Transverse colon (tissue), 4 donors: ENCODE data around the gene CNPPD1. TPM values are rescaled to one million over a fixed set of nuclear protein-coding genes. Genes with fewer than 3 reads are reported as not detected.

Experiments used
- DNase-seq: peaks from one replicate; pipeline ENCODE4 v3.0.0-alpha.2; 2019
- H3K27ac ChIP-seq, 4 donors: fragments of 200-600 bp; sonication (generic); 2 replicates each; pipeline ENCODE4 v1.5.1; 2016 to 2018; ENCODE audit warnings: inconsistent platforms in 4 of 4
- H3K27me3 ChIP-seq: fragments of 200-600 bp; sonication (generic); 2 replicates; pipeline ENCODE4 v1.5.1; 2017; ENCODE audit warnings: inconsistent platforms
- H3K36me3 ChIP-seq, 4 donors: fragments of 200-600 bp; sonication (generic); 2 replicates each; pipeline ENCODE4 v1.5.1; 2017 to 2019; ENCODE audit warnings: inconsistent platforms in 4 of 4
- H3K4me1 ChIP-seq, 4 donors: fragments of 200-600 bp; sonication (generic); 2 replicates each; pipeline ENCODE4 v1.5.1; 2017 to 2020; ENCODE audit warnings: inconsistent platforms in 4 of 4
- H3K4me3 ChIP-seq, 4 donors: fragments of 200-600 bp; sonication (generic); 1 replicate in 1 of 4; 2 replicates in 3 of 4; pipeline versions ENCODE4 v1.5.1 to v1.6.1; 2017 to 2019; ENCODE audit warnings: inconsistent platforms in 4 of 4
- H3K9me3 ChIP-seq, 2 donors: fragments of 200-600 bp; sonication (generic); 2 replicates each; pipeline ENCODE4 v1.5.1; 2017 to 2019; ENCODE audit warnings: inconsistent platforms in 2 of 2
- EP300 ChIP-seq: sonication (generic); formaldehyde crosslinking; IDR thresholded peaks from one replicate; pipeline ENCODE4 v1.6.1; 2017; ENCODE audit warnings: antibody characterized with exemption, low read depth
- POLR2A ChIP-seq: fragments of 450-650 bp; IDR thresholded peaks from one replicate; pipeline ENCODE4 v1.6.1; 2016; ENCODE audit warnings: antibody characterized with exemption, mild to moderate bottlenecking, moderate library complexity
- POLR2AphosphoS5 ChIP-seq, 3 donors: sonication (generic); formaldehyde crosslinking; IDR thresholded peaks; one replicate each; pipeline ENCODE4 v1.6.1; 2016; ENCODE audit warnings: antibody characterized with exemption in 3 of 3
- WGBS, 2 donors: methylation state at CpG; one replicate each; pipeline ENCODE4 v1.1.5; 2018; ENCODE audit warnings: low coverage in 1 of 2; 5-methylcytosine and 5-hydroxymethylcytosine counted together
- in situ Hi-C, 4 donors: fragments of 200-750 bp; cut with MboI; loops; one replicate each; pipeline versions ENCODE4 v1.15.0 to v1.15.1; 2017; ENCODE audit warnings: low sequenced_read_pairs in 3 of 4, low pct_ligation_motif_present in 1 of 4, low pct_unique_long_range_greater_than_20kb in 1 of 4
- intact Hi-C: fragments of 100-400 bp; cut with DNase I; formaldehyde crosslinking; loops from one replicate; pipeline ENCODE4 v1.15.1; 2023; ENCODE audit warnings: low total_unique reads
- total RNA-seq, 4 donors: library from RNA; depleted of rRNA; stranded (reverse); fragments of >200 nt; gene quantifications; one replicate each; pipeline ENCODE4 v1.1.0, GENCODE V29; 2016
- TF ChIP-seq, protein P1 (sequence below), 5 experiments: fragments of 200-600 bp in 3 of 5; fragments of 450-650 bp in 2 of 5; sonication (generic) in 3 of 5; IDR thresholded peaks; 1 replicate in 2 of 5; 2 replicates in 3 of 5; pipeline ENCODE4 v1.5.1; 2016 to 2017; ENCODE audit warnings: antibody characterized with exemption in 5 of 5, inconsistent platforms in 3 of 5, mild to moderate bottlenecking in 2 of 5, moderate library complexity in 1 of 5

Gene CNPPD1
- total RNA-seq, 4 donors from 2014 or later = 50.4 to 114 (median 106) TPM

DNA sequence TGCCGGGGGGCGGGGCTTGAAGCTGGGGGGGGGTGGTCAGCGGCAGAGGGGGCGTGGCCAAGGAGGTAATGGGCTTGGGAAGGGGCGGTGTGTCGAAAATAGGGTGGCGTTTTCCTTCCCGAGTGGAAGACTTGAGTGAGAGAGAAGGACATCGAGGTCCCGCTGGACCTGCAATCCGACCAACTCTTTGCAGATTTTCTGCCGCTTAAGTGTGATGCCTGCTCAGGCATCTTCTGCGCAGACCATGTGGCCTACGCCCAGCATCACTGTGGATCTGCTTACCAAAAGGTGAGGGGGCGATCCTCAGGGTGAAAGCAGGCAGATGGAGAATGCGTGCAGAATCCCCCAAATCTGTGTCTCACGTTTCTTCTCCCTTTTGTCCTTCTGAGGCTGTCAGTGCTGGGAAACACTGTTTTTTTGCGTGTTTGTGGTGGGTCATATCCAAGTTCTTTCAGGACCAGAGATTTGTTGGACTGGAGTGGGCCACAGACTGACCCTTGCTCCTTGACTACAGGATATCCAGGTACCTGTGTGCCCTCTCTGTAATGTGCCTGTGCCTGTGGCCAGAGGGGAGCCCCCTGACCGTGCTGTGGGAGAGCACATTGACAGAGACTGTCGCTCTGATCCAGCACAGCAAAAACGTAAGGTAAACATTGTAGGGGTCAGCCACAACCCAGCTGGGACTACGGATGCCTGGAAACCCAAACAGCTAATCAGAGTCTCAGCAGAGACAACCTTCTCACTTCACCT lies 30.6 kb upstream of the CNPPD1 start:
- intact Hi-C loops (no loop called here), in situ Hi-C loops (loop anchor here in 1 of 4 donors (5.0 kb wide), 1 partner anchor 35 kb away; the partner anchor contains the start of gene SLC23A3)
- Histone ChIP-seq H3K36me3 (no peaks in the 10 kb centered on the region), H3K27me3 (no peaks in the 10 kb centered on the region), H3K9me3 (no peaks in the 10 kb centered on the region), H3K4me3 (peak overlapping the region; percentile 61 to 76 (median 71)), H3K4me1 (peaks cover 7 to 21% (median 20%) of the 10 kb centered on the region in 4 donors), H3K27ac (peak overlapping the region; percentile 93 to 99 (median 96))
- no peak for DNase-seq
- 19% methylated on average over 18 of the region's 22 CpGs; no CpG with 5 or more reads in 1 of the 2 donors for WGBS, 2 donors
- TF ChIP-seq POLR2A (no peak), EP300 (no peak), POLR2AphosphoS5 (IDR thresholded peaks at IDR 0.05) (no peak)
- TF ChIP-seq, protein P1, sequence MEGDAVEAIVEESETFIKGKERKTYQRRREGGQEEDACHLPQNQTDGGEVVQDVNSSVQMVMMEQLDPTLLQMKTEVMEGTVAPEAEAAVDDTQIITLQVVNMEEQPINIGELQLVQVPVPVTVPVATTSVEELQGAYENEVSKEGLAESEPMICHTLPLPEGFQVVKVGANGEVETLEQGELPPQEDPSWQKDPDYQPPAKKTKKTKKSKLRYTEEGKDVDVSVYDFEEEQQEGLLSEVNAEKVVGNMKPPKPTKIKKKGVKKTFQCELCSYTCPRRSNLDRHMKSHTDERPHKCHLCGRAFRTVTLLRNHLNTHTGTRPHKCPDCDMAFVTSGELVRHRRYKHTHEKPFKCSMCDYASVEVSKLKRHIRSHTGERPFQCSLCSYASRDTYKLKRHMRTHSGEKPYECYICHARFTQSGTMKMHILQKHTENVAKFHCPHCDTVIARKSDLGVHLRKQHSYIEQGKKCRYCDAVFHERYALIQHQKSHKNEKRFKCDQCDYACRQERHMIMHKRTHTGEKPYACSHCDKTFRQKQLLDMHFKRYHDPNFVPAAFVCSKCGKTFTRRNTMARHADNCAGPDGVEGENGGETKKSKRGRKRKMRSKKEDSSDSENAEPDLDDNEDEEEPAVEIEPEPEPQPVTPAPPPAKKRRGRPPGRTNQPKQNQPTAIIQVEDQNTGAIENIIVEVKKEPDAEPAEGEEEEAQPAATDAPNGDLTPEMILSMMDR (IDR thresholded peaks at IDR 0.05) = no peak

DNA sequence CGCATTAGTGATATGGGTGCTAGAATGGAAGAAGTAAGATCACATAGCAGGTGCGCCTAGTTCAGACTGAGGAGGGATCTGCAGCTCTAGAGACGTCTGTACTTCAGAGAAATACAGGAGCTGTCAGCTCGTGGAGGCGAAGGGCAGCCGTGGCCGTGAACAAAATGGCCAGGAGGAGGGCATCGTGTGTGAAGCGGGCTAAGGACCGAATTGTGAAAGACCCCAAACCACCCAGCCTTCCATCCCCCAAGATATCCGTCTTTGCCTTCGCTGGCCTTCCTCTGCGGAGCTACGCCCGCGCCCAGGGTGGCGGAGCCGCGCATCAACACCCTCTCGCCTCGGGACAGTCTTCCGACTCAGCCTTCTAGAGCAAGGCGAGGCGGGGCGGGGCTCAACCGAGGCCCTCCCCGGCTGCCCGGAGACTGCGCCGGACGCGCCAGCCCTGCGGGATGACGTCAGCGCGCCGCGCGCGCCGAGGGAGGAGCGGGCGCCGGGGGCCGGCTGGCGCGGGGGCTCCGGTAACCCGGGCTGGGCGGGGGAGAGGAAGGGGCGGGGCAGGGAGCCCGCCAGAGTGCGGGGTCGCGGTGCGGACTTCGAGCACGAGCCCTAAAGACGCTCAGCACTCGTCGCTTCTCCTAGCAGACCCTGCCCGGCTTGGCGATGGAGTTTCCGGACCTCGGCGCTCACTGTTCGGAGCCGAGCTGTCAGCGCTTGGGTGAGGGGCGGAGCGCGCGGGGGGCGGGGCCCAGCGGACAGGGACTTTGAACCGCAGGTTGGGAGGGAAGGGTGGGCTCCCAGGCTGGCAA lies 29.8 kb upstream of the CNPPD1 start, which contains the start of gene ZFAND2B:
Gene ZFAND2B, plus strand, starts transcription at position 455 of the 806 bp plus-strand sequence. Its CDS starts 206 bp downstream, at position 661.
- no peaks in the 10 kb centered on the region for H3K9me3 ChIP-seq
- 0% methylated on average over 2 to 49 of the region's 76 CpGs for WGBS, 2 donors
- H3K4me3 ChIP-seq = peak within 1 kb of the TSS; percentile 61 to 76 (median 71)
- DNase-seq = peak; percentile 97
- H3K4me1 ChIP-seq = peaks cover 7 to 21% (median 20%) of the 10 kb centered on the region in 4 donors
- in situ Hi-C loops = loop anchor here in 1 of 4 donors (5.0 kb wide), 1 partner anchor 34 kb away; the partner anchor contains the start of gene SLC23A3
- no peaks in the 10 kb centered on the region for H3K36me3 ChIP-seq
- peak; percentile 98 for TF ChIP-seq POLR2A
- TF ChIP-seq, protein P1 (IDR thresholded peaks at IDR 0.05) = peak in 3 of 5 experiments; percentile 9 to 66 (median 61)
- no peak for TF ChIP-seq EP300
- peak; percentile 98 to 99 (median 99) for TF ChIP-seq POLR2AphosphoS5 (IDR thresholded peaks at IDR 0.05)
- H3K27me3 ChIP-seq = no peaks in the 10 kb centered on the region
- H3K27ac ChIP-seq = peak within 1 kb of the TSS; percentile 93 to 99 (median 96)
- intact Hi-C loops = no loop called here

DNA sequence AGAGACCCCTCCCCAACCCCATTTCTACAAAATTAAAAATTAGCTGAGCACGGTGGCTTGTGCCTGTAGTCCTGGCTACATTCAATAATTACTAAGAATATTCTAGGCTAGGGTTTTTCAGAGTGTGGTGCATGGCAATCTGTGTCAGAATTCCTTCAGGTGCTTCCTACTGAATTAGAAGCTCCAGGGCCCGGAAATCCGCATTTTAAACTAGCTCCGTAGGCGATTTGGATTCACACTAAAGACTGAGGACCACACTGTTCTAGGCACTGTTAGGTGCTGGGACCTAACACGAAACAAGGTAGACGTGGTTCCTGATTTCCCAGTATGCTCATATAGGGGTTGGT lies 29.2 kb upstream of the CNPPD1 start:
- 14 to 50% methylated on average over 1 to 7 of the region's 7 CpGs for WGBS, 2 donors
- Histone ChIP-seq H3K27ac (peak overlapping the region; percentile 93 to 99 (median 96)), H3K4me3 (peak overlapping the region; percentile 2 to 76 (median 71)), H3K4me1 (peaks cover 7 to 21% (median 20%) of the 10 kb centered on the region in 4 donors), H3K9me3 (no peaks in the 10 kb centered on the region), H3K27me3 (no peaks in the 10 kb centered on the region), H3K36me3 (no peaks in the 10 kb centered on the region)
- in situ Hi-C loops (loop anchor here in 1 of 4 donors (5.0 kb wide), 1 partner anchor 34 kb away; the partner anchor contains the start of gene SLC23A3), intact Hi-C loops (no loop called here)
- TF ChIP-seq, protein P1 (IDR thresholded peaks at IDR 0.05) = no peak
- TF ChIP-seq POLR2A (no peak), POLR2AphosphoS5 (IDR thresholded peaks at IDR 0.05) (no peak), EP300 (no peak)
- DNase-seq = no peak

DNA sequence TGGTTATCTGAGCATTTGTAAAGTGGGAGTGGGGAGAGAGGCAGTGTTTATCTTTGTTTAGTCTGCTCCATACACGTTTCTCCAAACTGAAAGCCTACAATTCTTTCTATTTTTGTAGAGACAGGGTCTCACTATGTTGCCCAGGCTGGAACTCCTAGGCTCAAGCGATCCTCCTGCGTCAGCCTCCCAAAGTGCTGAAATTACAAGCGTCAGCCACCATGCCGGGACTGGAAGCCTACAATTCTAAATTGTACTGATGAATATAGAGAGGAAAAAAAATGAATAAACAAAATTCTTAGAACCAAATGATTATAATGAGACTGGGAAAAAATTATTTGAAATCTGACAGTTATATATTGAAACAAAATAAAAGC lies 28.4 kb upstream of the CNPPD1 start:
- H3K36me3 ChIP-seq = no peaks in the 10 kb centered on the region
- H3K4me1 ChIP-seq = peaks cover 7 to 21% (median 20%) of the 10 kb centered on the region in 4 donors
- DNase-seq = no peak
- TF ChIP-seq EP300 (no peak), POLR2AphosphoS5 (IDR thresholded peaks at IDR 0.05) (no peak), POLR2A (no peak)
- TF ChIP-seq, protein P1 (IDR thresholded peaks at IDR 0.05) = no peak
- intact Hi-C loops = no loop called here
- H3K9me3 ChIP-seq = no peaks in the 10 kb centered on the region
- no peak overlapping the region for H3K27ac ChIP-seq
- in situ Hi-C loops = loop anchor here in 1 of 4 donors (5.0 kb wide), 1 partner anchor 33 kb away; the partner anchor contains the start of gene SLC23A3
- WGBS, 2 donors = 83 to 85% methylated on average over 5 of the region's 5 CpGs
- H3K27me3 ChIP-seq = no peaks in the 10 kb centered on the region
- no peak overlapping the region for H3K4me3 ChIP-seq
